AG04450 (cell line): ENCODE measurements around the gene FZD2. TPM values are rescaled to one million over a fixed set of nuclear protein-coding genes. Genes with fewer than 3 reads are reported as not detected.

Source experiments
- CTCF ChIA-PET: fragments of 300-600, 350-600 bp; formaldehyde crosslinking; extraction: SDS; loops from one replicate; lab custom pipeline; 2022; ENCODE audit warnings: antibody characterized with exemption, inconsistent platforms; lab: Charles Lee
- POLR2A ChIA-PET: fragments of 350-600 bp; formaldehyde crosslinking; extraction: SDS; loops from one replicate; lab custom pipeline; 2021; ENCODE audit warnings: antibody characterized with exemption, inconsistent platforms; lab: Yijun Ruan, JAX
- DNase-seq: peaks from one replicate; pipeline ENCODE4 v3.0.0-alpha.2; 2011; ENCODE audit warnings: low read depth, low spot score
- H3K27ac ChIP-seq: one replicate; pipeline ENCODE4 v1.5.1; 2012; ENCODE audit warnings: low read depth, low read length, control low read depth
- H3K27me3 ChIP-seq: one replicate; pipeline ENCODE4 v1.6.0; 2012; ENCODE audit warnings: low read length; ENCODE audit not compliant: control insufficient read depth, insufficient read depth
- H3K4me3 ChIP-seq: 2 replicates; pipeline ENCODE4 v1.5.1; 2011; ENCODE audit warnings: mild to moderate bottlenecking, low read depth, low read length, control low read depth
- H3K9me3 ChIP-seq: 2 replicates; pipeline ENCODE4 v1.5.1; 2012; ENCODE audit warnings: low read length; ENCODE audit not compliant: control insufficient read depth, insufficient read depth
- polyA plus RNA-seq: library from polyadenylated mRNA; depleted of rRNA; stranded (reverse); fragments of >200 nt; gene quantifications from 2 replicates; pipeline ENCODE4 v1.2.3, GENCODE V29; 2011; rRNA removed
- TF ChIP-seq, protein P1 (sequence below): IDR thresholded peaks from 2 replicates; pipeline ENCODE4 v1.5.1; 2011; ENCODE audit warnings: low read depth, low read length, control low read depth, inconsistent platforms

The FZD2 gene
- polyA plus RNA-seq, 1 experiment: 49.4 TPM

- TF ChIP-seq, protein P1, sequence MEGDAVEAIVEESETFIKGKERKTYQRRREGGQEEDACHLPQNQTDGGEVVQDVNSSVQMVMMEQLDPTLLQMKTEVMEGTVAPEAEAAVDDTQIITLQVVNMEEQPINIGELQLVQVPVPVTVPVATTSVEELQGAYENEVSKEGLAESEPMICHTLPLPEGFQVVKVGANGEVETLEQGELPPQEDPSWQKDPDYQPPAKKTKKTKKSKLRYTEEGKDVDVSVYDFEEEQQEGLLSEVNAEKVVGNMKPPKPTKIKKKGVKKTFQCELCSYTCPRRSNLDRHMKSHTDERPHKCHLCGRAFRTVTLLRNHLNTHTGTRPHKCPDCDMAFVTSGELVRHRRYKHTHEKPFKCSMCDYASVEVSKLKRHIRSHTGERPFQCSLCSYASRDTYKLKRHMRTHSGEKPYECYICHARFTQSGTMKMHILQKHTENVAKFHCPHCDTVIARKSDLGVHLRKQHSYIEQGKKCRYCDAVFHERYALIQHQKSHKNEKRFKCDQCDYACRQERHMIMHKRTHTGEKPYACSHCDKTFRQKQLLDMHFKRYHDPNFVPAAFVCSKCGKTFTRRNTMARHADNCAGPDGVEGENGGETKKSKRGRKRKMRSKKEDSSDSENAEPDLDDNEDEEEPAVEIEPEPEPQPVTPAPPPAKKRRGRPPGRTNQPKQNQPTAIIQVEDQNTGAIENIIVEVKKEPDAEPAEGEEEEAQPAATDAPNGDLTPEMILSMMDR: no peak
- POLR2A ChIA-PET: no interaction called here
- CTCF ChIA-PET: no interaction called here
- H3K4me3 ChIP-seq: no peak overlapping the region
- no peak for DNase-seq
- H3K27ac ChIP-seq: no peak overlapping the region
- no peaks in the 10 kb centered on the region for H3K27me3 ChIP-seq
- peaks cover 5% of the 10 kb centered on the region for H3K9me3 ChIP-seq
These were observed 49.4 kb downstream of the FZD2 start for GRCh38 chr17:44606658-44607057.

- H3K27ac ChIP-seq: no peak overlapping the region
- ChIA-PET POLR2A (interaction anchor here (0.6 to 1.5 kb wide), 7 partner anchors 21 to 187 kb away, joined by 3 to 11 read pairs (median 5); no protein-coding TSS in a partner anchor), CTCF (interaction anchor here (1.1 kb wide), 1 partner anchor 74 kb away, joined by 4 read pairs; no protein-coding TSS in a partner anchor)
- TF ChIP-seq, protein P1: no peak
- DNase-seq: peak; percentile 37
- H3K9me3 ChIP-seq: peaks cover 5% of the 10 kb centered on the region
- no peaks in the 10 kb centered on the region for H3K27me3 ChIP-seq
- H3K4me3 ChIP-seq: no peak overlapping the region
These were observed 50.8 kb downstream of the FZD2 start for GRCh38 chr17:44607836-44608690.

- H3K27me3 ChIP-seq: no peaks in the 10 kb centered on the region
- H3K9me3 ChIP-seq: peaks cover 5% of the 10 kb centered on the region
- TF ChIP-seq, protein P1: no peak
- POLR2A ChIA-PET: interaction anchor here (0.5 to 1.5 kb wide), 6 partner anchors 22 to 512 kb away, joined by 3 to 11 read pairs (median 6); no protein-coding TSS in a partner anchor
- no peak overlapping the region for H3K4me3 ChIP-seq
- CTCF ChIA-PET: interaction anchor here (1.1 kb wide), 1 partner anchor 75 kb away, joined by 4 read pairs; no protein-coding TSS in a partner anchor
- no peak for DNase-seq
- H3K27ac ChIP-seq: peak overlapping the region; percentile 52
These were observed 51.6 kb downstream of the FZD2 start for GRCh38 chr17:44608727-44609435.

- Histone ChIP-seq H3K4me3 (no peak overlapping the region), H3K27me3 (no peaks in the 10 kb centered on the region), H3K27ac (no peak overlapping the region), H3K9me3 (peaks cover 5% of the 10 kb centered on the region)
- no peak for DNase-seq
- ChIA-PET CTCF (interaction anchor here (1.6 kb wide), 1 partner anchor 77 kb away, joined by 10 read pairs; no protein-coding TSS in a partner anchor), POLR2A (interaction anchor here (0.8 kb wide), 1 partner anchor 23 kb away, joined by 3 read pairs; no protein-coding TSS in a partner anchor)
- TF ChIP-seq, protein P1: no peak
These were observed 53.0 kb downstream of the FZD2 start for GRCh38 chr17:44610331-44610730.

Other genes starting within 250 kb of the FZD2 start
- 0.11 TPM in 1 of 2 replicates, not detected in the other for gene RUNDC3A, start 248.9 kb upstream of the FZD2 start, polyA plus RNA-seq
- gene SLC25A39, start 232.7 kb upstream of the FZD2 start, polyA plus RNA-seq: 32.1 and 43.4 TPM in 2 replicates
- gene GRN, start 212.2 kb upstream of the FZD2 start, polyA plus RNA-seq: 203 and 322 TPM in 2 replicates
- 5.3 and 8.0 TPM in 2 replicates for gene FAM171A2, start 193.6 kb upstream of the FZD2 start, polyA plus RNA-seq
- 0.15 and 0.31 TPM in 2 replicates for gene ITGA2B, start 167.8 kb upstream of the FZD2 start, polyA plus RNA-seq
- gene GPATCH8, start 54.1 kb upstream of the FZD2 start, polyA plus RNA-seq: 16.3 and 16.4 TPM in 2 replicates
- gene MEIOC, start 99.0 kb downstream of the FZD2 start, polyA plus RNA-seq: 0.21 and 0.36 TPM in 2 replicates
- gene CCDC43, start 132.3 kb downstream of the FZD2 start, polyA plus RNA-seq: 13.4 and 18.0 TPM in 2 replicates
- gene DBF4B, start 151.2 kb downstream of the FZD2 start, polyA plus RNA-seq: 2.6 and 3.0 TPM in 2 replicates
- gene ADAM11, start 201.5 kb downstream of the FZD2 start, polyA plus RNA-seq: 0.29 and 0.37 TPM in 2 replicates